ENCODE data around the gene PPP1R37.
A peak's percentile ranks its signal among the peaks of the same experiment; 100 is the strongest.

The PPP1R37 gene

GRCh38 chr19:45070861-45071544 lies 22.0 kb upstream of the PPP1R37 start:
- no peak for DNase-seq

- DNase-seq = no peak
Measured at GRCh38 chr19:45071545-45071938, 21.4 kb upstream of the PPP1R37 start.

DNA sequence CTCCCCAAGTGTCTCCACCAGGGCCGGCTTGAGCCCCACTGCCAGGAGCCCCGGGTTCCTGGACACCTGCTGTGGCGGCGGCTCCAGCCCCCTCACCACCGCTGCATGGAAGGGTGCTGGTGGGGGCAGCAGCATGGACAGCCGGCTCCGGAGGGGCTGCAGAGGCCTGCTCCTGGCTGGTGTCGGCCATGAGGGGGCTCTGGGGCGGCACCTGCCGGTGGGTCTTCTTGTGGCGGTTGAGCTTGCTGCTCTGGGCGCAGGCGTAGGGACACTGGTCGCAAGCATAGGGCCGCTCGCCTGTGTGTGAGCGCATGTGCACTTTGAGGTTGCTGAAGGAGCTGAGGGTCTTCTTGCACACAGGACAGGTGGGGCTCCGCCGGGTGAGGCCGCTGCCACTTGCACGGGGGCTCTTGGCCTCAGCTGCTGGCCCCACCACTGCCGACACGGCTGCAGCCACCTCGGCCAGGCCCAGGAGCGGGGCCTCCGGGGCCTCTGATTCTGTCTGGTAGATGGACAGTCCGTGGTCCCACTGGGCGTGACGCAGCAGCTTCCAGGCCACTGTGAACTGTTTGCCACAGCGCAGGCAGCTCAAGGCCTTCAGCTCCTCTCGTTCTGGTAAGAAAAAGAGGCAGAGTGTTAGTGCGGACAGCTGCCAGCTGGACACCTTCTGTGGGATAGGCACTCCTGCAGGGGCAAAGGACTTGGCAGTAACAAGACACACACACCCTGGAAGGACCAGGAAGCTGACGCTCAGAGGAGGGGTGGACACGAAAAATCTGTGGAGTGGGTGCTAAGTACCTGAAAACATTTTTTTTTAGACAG lies 20.8 kb upstream of the PPP1R37 start:
- DNase-seq = no peak

GRCh38 chr19:45074744-45075300 lies 18.2 kb upstream of the PPP1R37 start:
- no peak for DNase-seq

GRCh38 chr19:45075301-45076028 lies 17.5 kb upstream of the PPP1R37 start:
- DNase-seq = peak; percentile 80 to 88

- DNase-seq = peak; percentile 42 to 58
Measured at GRCh38 chr19:45076029-45076850, 16.7 kb upstream of the PPP1R37 start, which contains the start of gene ZNF296. Gene ZNF296, minus strand, starts transcription at chr19:45076478. Its CDS starts 105 bp downstream, at chr19:45076373.

DNA sequence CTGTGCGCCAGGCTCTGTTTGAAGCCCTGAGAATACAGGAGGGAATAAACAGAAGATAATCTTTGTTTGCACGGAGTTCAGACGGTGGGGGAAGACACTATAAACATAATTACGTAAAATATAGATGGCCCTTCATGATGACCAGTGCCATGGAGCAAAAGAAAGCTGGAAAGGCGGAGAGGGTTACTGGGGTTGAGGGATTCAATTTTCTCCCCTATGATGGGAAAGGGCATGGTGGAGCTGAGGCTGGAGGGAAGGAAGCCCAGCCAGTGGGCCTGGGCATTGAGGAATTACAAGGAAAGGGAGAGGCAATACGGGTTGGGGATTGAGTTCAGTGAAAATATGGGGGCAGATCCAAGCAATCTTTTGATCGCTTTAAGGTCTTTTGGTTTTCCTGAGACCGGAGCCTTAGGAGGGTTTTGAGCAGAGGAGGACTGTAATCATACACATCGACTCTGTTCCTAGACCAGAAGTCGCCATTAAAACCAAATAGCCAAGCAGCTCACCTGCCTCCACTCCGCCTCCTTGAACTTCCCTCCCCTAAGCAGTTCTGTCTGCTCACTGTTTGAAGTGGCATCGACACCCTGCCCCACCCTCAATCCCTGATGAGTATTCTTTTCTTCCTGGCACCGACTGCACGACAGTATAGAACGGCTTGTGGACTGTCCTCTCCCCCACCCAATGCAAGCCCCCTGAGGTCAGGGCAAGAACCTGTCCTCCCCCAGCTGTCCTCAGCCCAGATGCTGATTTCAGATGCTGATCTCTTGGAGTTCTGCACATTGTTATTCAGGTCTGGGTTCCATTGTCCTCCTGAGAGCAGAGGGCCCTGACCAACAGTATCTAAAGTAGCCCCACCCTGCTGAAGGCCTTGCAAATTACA lies 15.9 kb upstream of the PPP1R37 start:
- DNase-seq = no peak

GRCh38 chr19:45078390-45079062 lies 14.5 kb upstream of the PPP1R37 start:
- DNase-seq = no peak

DNA sequence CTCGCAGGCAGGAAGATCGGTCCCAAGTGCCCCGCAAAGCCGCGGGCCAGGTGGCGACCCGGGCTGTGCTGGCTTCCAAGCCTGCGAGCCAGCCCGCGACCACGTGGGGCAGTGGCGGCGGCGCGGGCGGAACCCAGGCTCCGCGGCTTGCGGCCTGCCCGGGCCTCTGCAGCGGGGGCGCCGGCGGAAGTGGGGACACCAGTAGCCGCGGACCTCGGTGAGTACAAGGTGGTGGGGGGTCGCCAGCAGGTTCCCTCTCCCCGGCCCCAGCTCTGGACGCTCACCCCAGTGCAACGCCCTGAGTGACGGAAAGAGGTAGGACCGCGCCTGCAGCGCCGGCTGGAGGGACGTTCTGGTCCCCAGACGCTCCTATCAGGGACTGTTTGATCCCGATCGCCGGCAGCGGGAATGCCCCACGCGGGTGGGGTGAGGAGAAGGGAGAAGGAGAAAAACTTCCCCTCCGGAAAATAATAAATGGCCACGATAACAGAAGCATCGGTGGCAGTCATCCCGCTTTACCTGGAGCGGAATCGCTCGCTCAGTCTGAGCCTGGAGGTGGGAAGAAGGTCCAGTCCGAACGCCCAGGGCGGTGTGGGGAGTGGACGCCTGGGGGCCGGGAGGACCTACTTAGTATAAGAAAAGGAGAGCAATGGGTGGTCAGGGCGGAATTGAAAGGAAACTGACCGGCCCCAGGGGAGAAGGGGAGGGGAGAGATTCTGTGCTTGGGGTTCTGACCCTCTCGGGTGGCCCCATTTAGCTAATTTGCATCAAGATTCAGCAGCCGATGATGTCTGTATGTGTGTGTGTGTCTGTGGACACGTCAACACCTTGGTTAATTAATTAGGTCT lies 13.7 kb upstream of the PPP1R37 start, which contains the start of gene GEMIN7:
Gene GEMIN7 (plus strand): TSS at position 198 of the 848 bp plus-strand sequence. CDS start 10,855 bp downstream, outside the sequence.
- DNase-seq = peak; percentile 49 to 51

- no peak for DNase-seq
Measured at GRCh38 chr19:45079911-45080370, 13.0 kb upstream of the PPP1R37 start.

- no peak for DNase-seq
Measured at GRCh38 chr19:45082170-45082569, 10.8 kb upstream of the PPP1R37 start.

DNA sequence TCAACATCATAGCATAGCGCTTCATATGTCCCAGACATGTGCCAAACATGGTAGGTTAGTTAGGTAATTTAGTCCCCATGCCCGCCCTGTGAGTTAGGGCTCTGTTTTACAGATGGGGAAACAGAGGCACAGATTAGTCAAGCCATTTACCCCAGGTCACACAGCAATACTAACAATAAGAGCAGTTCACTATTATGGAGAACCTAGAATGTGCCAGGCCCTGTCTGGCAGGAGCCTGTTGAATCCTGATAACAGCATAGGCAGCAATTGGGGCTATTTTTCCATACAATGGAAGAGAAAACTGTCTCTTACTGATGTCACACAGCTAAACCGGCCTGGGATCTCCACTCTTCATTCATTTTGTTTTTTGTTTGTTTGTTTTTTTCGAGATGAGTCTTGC lies 6.5 kb upstream of the PPP1R37 start:
- no peak for DNase-seq

GRCh38 chr19:45087531-45087930 lies 5.4 kb upstream of the PPP1R37 start:
- peak; percentile 86 to 88 for DNase-seq

DNA sequence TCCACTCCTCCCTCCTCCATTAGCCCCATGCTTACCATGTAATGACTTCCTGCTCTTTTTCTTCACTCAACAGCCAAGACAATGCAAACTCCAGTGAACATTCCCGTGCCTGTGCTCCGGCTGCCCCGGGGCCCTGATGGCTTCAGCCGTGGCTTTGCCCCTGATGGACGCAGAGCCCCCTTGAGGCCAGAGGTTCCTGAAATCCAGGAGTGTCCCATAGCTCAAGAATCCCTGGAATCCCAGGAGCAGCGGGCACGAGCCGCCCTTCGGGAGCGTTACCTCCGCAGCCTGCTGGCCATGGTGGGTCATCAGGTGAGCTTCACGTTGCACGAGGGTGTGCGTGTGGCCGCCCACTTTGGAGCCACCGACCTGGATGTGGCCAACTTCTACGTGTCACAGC lies 2.9 kb upstream of the PPP1R37 start:
- DNase-seq = no peak

- no peak for DNase-seq
Measured at GRCh38 chr19:45090606-45091005, 2.4 kb upstream of the PPP1R37 start.

DNA sequence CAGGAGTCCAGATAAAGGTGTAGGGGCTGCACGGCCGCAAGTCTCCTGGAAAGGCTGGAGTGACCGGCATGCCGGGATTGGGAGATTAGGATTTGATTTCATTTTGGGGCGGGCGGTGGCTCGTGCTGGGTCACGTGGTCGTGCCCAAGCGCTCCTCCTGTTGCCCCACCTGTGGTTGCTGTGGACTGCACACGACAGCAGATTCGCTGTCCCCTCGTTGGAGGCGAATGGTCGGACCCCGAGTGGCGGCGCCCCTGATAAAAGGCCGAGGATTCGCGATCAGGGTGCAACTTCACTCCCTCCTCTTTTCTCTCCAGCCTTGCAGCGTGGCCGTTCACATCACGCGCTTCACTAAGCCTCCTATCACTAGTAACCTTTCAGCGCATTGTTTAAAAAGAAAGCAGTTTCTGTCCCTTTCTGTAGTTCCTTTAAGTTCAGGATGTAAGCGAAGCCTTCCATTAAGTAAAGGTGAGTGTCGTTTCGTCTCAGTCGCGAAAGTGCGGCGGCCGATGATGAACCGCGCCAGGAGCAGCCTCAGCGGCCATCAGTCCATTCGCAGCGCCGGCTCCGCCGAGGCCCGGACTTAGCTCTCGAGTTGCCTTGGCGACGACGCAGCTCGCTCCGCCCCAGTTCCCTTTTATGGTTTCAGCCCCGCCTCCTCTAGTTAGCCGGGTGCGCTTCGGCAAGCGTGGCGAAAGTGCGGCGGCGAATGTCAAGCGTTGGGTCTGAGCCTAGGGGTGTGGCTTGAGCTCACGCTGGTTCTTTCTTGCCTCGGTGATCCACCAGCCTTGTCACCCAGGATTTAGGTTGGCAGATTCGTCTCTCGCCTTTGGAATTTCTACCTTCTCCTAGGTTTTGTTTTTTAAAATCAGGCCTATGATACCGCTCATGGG lies 1.7 kb upstream of the PPP1R37 start:
- DNase-seq = peak; percentile 97

- no peak for DNase-seq
Measured at GRCh38 chr19:45094137-45094536, 1.2 kb downstream of the PPP1R37 start.

- no peak for DNase-seq
Measured at GRCh38 chr19:45094707-45095106, 1.7 kb downstream of the PPP1R37 start.

All from Kasumi-1 (cell line).